Measurements from ENCODE around the gene BABAM2.
"Not testable (repeated sequence)": the region's sequence is repeated elsewhere in the genome, so short reads cannot be mapped to it uniquely, and the experiment has no call there.

Gene BABAM2

DNA sequence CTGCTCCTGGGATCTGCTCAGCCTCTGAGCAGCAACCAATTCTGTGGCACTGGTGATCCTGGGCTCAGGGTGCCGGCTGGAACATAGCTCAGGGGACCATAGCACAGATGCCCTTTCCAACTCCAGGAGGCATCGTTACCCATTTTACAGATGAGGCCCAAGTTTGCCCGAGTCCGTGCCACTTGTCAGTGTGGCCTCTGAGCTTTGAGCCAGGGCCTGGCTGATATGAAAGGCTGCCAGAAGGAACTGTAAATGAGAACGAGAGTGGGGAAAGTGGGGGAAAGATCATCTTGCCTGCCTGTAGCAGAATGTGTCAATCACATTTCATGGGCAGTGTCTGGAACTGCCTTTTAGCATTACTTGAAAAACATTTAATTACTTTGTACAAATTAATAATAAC is 478.8 kb downstream of the BABAM2 start:
- peaks cover 2% of the 10 kb centered on the region for H3K4me1 Mint-ChIP-seq
- H3K9me3 Mint-ChIP-seq = peaks cover 1% of the 10 kb centered on the region
- H3K27me3 Mint-ChIP-seq = peaks cover 14% of the 10 kb centered on the region
- no peak for DNase-seq (ENCODE audit: low spot score in 2 of 2)
- no peak for ATAC-seq (ENCODE audit: low read depth)
- no peaks in the 10 kb centered on the region for H3K36me3 Mint-ChIP-seq
- H3K4me3 Mint-ChIP-seq = no peak overlapping the region
- H3K27ac Mint-ChIP-seq = no peak overlapping the region

DNA sequence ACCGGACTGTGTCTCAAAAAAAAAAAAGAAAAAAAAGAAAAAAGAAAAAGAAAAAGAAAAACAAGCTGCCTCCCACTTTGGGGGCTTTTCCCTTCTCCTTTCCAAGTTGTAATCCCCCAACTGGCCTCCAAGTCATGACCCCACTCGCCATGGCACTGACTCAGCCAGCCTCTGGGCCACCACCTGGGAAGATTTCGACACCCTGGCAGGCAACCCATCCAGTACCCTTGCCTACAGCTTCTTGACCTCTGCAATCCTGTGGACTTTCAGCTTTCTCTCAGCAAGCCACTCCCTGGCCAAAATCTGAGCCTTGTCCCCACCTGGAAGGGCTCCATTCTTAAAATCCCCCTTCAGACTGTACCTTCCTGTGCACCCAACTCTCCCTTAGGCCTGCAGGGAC is 479.8 kb downstream of the BABAM2 start:
- H3K27ac Mint-ChIP-seq = no peak overlapping the region
- H3K9me3 Mint-ChIP-seq = peaks cover 1% of the 10 kb centered on the region
- H3K36me3 Mint-ChIP-seq = no peaks in the 10 kb centered on the region
- H3K4me3 Mint-ChIP-seq = no peak overlapping the region
- peaks cover 12% of the 10 kb centered on the region for H3K27me3 Mint-ChIP-seq
- H3K4me1 Mint-ChIP-seq = peaks cover 2% of the 10 kb centered on the region
- ATAC-seq (ENCODE audit: low read depth) = no peak
- DNase-seq (ENCODE audit: low spot score in 2 of 2) = no peak

DNA sequence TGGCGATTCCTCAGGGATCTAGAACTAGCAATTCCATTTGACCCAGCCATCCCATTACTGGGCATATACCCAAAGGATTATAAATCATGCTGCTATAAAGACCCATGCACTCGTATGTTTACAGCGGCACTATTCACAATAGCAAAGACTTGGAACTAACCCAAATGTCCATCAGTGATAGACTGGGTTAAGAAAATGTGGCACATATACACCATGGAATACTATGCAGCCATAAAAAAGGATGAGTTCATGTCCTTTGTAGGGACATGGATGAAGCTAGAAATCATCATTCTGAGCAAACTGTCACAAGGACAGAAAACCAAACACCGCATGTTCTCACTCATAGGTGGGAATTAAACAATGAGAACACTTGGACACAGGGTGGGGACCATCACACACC is 481.2 kb downstream of the BABAM2 start:
- H3K4me3 Mint-ChIP-seq; ATAC-seq (ENCODE audit: low read depth); H3K36me3 Mint-ChIP-seq; H3K9me3 Mint-ChIP-seq; DNase-seq (ENCODE audit: low spot score in 2 of 2); H3K4me1 Mint-ChIP-seq; H3K27ac Mint-ChIP-seq: not testable (repeated sequence)
- peaks cover 11% of the 10 kb centered on the region for H3K27me3 Mint-ChIP-seq

DNA sequence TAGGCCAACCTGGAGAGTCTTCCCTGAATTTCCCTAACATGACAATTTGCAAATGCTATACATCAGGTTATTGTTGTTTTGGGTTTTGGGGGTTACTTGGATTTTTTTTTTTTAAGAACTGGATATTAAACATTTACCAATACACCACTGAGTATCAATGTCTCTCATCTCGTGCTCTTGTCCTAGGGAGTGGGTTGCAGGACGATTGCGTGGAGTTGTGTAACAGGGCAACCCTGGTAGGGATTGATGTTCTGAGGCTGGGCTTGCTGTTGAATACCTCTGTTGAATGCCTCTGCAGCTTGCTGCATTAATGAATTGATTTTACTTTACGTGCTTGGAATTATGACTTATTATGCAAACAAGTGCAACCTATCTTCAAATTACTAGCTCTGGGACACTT is 483.3 kb downstream of the BABAM2 start:
- DNase-seq (ENCODE audit: low spot score in 2 of 2) = no peak
- H3K9me3 Mint-ChIP-seq = peaks cover 1% of the 10 kb centered on the region
- peaks cover under 1% of the 10 kb centered on the region for H3K4me1 Mint-ChIP-seq
- ATAC-seq (ENCODE audit: low read depth) = no peak
- no peaks in the 10 kb centered on the region for H3K36me3 Mint-ChIP-seq
- no peak overlapping the region for H3K4me3 Mint-ChIP-seq
- H3K27me3 Mint-ChIP-seq = peaks cover 9% of the 10 kb centered on the region
- no peak overlapping the region for H3K27ac Mint-ChIP-seq

DNA sequence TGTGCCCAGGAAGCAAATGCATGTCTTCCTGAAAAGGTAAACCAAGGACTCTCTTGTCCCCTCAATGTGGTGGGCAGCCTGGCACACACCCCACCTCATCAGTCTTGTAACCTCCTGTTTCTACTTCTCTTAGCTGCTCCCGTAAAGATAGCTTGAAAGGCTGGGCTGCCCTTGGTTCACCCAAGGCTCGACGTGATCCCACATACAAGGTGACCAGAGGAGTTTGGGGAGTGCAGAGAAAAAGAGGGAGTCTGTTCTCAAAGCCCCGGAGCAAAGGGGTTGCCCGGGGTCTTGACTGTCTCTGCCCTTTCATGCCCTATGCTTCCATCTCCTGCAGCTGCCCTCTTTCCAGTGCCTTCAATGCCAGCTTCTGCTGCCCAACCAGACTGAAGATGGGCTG is 483.8 kb downstream of the BABAM2 start:
- Mint-ChIP-seq H3K4me3 (no peak overlapping the region), H3K4me1 (peaks cover 5% of the 10 kb centered on the region), H3K27ac (no peak overlapping the region), H3K36me3 (no peaks in the 10 kb centered on the region), H3K9me3 (peaks cover 1% of the 10 kb centered on the region), H3K27me3 (peaks cover 6% of the 10 kb centered on the region)
- DNase-seq (ENCODE audit: low spot score in 2 of 2) (no peak), ATAC-seq (ENCODE audit: low read depth) (no peak)

DNA sequence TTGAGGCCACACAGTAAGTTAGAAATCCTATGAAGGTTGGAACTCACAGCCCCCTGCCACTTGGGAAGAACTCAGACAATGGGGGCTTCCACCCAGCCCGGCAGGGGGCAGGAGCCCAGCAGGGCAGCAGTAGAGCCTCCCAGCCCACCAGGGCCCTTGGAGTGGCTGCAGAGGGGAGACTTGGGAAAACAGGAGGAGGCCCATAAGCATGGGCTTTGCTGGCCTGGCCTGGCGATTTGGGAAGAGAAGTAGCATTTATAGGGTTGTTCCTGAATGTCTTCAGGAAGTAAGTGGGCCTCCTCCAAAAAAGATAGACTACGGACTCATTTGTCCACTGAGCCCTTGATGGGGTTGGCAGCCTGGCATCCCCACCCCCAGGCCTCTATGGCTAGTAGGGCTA is 484.7 kb downstream of the BABAM2 start:
- peaks cover 6% of the 10 kb centered on the region for H3K4me1 Mint-ChIP-seq
- H3K27ac Mint-ChIP-seq = no peak overlapping the region
- no peaks in the 10 kb centered on the region for H3K36me3 Mint-ChIP-seq
- peaks cover 1% of the 10 kb centered on the region for H3K9me3 Mint-ChIP-seq
- peaks cover 5% of the 10 kb centered on the region for H3K27me3 Mint-ChIP-seq
- ATAC-seq (ENCODE audit: low read depth) (no peak), DNase-seq (ENCODE audit: low spot score in 2 of 2) (no peak)
- H3K4me3 Mint-ChIP-seq = no peak overlapping the region

DNA sequence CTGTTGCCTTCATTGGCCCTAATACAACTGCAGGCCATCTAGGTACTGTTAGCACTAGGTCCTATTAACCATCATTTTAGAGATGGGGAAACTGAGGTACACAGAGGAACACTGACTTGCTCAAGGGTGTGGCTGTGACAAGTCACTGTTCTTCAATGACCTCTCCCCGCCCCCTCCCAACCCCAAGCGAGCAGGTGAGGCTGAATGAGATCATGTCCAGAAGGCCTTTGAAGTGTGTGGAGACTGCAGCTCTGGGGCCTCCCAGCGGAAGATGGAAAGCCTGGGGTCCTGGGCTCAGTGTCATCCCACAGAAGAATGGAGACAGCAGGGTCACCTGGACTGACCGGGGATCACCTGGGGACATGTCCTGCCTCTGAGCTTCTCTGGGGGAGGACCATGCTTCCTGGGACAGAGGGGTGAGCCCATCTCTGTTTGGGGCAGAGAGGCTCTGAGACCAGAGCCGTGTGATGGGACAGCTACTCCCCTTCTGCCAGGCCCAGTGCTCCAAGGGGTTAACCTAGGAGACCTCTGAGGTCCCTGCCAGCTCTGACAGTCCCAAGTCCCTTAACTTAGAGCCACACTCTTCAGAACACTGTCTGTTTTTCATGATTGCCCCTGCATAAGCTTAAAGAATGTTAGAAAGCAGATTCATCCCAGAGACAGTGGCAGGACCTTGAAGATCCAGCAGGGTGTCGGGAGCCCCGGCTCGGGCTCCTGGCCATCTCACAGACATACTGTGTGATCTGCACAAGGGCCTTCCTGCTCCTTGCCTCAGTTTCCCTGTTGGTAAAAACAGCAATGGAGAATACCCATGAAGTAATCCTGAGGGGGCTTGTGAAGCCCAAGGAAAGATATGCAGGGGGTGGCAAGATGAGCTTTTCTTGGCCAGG is 485.5 kb downstream of the BABAM2 start:
- Mint-ChIP-seq H3K27me3 (peaks cover 3% of the 10 kb centered on the region), H3K9me3 (peaks cover 1% of the 10 kb centered on the region), H3K27ac (no peak overlapping the region), H3K36me3 (no peaks in the 10 kb centered on the region), H3K4me3 (no peak overlapping the region), H3K4me1 (peaks cover 6% of the 10 kb centered on the region)
- ATAC-seq (ENCODE audit: low read depth) = no peak
- no peak for DNase-seq (ENCODE audit: low spot score in 2 of 2)

DNA sequence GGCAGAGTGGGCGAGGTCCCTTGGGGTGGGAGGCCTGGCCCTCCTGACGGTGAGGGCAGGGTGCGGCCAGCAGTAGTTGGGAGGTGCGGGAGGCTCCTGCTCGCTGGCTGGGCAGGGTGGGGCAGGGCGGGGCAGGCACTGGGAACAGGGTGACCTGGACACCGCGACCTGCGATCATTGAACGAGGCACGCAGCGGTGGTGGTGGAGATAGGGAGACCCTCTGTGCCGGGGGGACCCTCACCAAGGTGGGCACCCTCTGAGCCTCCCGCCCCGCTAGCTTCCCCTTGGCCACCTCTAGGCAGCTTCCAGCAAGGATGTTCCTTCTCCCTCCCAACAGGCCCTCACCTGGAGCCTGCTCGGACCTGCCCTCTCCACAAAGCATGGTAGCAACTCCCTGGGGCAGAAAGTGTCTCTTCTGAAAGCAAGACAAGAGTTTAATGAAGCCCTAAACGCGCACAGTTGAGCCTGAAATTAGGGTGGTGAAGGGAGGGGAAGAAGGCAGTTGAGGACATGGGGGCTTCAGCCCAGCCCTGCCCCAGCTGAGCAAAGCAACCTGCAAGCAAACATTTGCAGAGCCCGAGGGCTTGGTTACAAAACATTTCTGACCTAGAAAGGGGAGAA is 486.8 kb downstream of the BABAM2 start:
- H3K4me3 Mint-ChIP-seq = no peak overlapping the region
- DNase-seq (ENCODE audit: low spot score in 2 of 2) = no peak
- H3K9me3 Mint-ChIP-seq = peaks cover 1% of the 10 kb centered on the region
- H3K36me3 Mint-ChIP-seq = no peaks in the 10 kb centered on the region
- no peak overlapping the region for H3K27ac Mint-ChIP-seq
- H3K4me1 Mint-ChIP-seq = peaks cover 6% of the 10 kb centered on the region
- no peak for ATAC-seq (ENCODE audit: low read depth)
- peaks cover 3% of the 10 kb centered on the region for H3K27me3 Mint-ChIP-seq

DNA sequence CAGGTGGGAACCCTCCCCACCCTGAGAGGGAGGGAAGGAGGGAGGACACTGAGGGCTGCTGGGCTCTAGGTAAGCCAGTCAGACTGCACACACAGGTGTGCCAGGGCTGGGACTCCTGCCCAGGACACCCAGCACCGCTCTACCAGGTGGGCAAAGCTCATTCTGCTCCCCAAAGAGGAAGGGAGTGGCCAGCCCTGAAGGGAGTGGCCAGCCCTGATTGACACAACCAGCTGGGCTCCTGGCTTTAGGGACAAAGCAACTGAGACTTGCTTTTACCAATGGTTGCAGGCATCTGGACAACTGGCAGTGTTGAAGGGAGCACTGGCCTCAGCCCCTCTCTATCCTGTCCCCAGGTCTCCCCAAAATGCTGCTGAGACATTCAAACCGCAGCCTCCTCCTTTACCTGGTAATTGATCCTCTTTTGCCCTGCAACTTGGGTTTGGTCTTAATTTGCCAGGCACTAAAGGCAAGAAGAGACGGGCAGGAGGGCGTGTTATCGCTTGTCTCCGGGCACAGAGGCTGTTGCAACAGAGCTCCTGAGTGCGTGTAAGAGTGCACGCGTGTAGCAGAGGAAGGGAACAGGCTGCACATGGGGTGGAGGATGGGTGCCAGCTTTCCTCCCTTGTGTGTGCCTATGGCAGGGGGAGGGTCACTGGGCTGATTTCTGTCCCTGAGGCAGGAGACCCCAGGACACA is 487.6 kb downstream of the BABAM2 start:
- H3K27me3 Mint-ChIP-seq = peaks cover under 1% of the 10 kb centered on the region
- H3K27ac Mint-ChIP-seq = no peak overlapping the region
- H3K9me3 Mint-ChIP-seq = no peaks in the 10 kb centered on the region
- no peak for ATAC-seq (ENCODE audit: low read depth)
- peaks cover 6% of the 10 kb centered on the region for H3K4me1 Mint-ChIP-seq
- no peaks in the 10 kb centered on the region for H3K36me3 Mint-ChIP-seq
- no peak for DNase-seq (ENCODE audit: low spot score in 2 of 2)
- no peak overlapping the region for H3K4me3 Mint-ChIP-seq

DNA sequence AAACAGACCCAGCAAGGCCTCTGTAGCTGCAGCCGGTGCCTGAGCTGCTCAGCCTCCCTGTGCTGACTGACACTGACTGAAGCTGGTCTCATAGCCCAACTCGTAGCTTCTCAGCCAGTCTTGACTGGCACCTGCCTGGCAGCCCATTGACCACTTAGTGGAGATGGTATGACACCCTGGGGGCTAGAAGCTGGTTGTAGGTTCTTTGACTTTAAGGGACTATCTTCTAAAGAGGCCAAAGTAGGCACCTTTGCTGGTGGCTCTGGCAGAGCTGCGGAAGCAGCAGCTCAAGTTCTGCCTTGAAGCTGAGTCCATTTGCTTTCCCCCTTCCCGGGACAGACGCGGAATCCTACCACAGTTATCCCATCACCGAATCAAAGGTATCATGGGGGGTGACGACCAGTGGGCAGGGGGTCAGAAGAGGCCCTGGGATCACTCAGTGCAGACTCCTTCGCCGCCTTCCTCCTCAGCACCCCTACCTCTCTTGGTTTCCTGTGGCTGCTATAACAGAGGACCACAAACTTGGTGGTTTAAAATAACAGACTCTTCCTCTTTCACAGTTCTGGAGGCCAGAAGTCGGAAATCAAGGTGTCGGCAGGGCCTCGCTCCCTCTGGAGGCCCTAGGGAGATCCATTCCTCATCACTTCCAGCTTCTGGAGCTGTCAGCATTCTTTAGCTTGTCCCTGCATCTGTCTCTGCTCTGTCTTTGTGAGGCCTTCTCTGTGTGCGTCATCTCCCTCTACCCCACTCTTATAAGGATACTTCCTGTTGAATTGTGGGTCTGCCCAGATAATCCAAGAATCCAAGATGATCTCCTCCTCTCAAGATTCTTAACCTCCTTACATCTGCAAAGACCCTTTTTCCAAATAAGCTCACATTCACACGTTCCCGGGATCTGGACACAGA is 488.4 kb downstream of the BABAM2 start:
- DNase-seq (ENCODE audit: low spot score in 2 of 2) (no peak), ATAC-seq (ENCODE audit: low read depth) (peak; percentile 49)
- Mint-ChIP-seq H3K36me3 (no peaks in the 10 kb centered on the region), H3K4me1 (peaks cover 6% of the 10 kb centered on the region), H3K9me3 (no peaks in the 10 kb centered on the region), H3K27ac (no peak overlapping the region), H3K27me3 (peaks cover 2% of the 10 kb centered on the region), H3K4me3 (no peak overlapping the region)

DNA sequence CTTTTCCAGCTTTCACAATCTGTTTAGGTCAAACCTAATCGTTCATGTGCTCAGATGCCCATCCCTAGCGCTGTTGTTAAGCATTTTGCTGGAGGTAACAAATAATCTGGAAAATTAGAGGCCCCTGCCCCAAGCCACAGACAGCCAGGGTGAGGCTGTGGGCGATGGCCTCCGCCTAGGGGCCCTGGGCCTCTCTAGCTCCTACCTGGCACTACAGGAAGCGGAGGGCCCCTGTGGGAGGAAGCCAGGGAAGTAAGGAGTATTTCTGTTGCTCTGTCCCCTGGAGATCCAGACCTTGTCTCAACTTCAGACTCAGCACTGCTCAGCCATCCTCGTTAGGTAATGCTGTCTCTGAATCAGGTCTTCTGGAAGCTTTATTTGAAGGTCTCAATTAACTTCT is 489.7 kb downstream of the BABAM2 start:
- Mint-ChIP-seq H3K4me1 (peaks cover 6% of the 10 kb centered on the region), H3K4me3 (no peak overlapping the region), H3K27ac (no peak overlapping the region)

DNA sequence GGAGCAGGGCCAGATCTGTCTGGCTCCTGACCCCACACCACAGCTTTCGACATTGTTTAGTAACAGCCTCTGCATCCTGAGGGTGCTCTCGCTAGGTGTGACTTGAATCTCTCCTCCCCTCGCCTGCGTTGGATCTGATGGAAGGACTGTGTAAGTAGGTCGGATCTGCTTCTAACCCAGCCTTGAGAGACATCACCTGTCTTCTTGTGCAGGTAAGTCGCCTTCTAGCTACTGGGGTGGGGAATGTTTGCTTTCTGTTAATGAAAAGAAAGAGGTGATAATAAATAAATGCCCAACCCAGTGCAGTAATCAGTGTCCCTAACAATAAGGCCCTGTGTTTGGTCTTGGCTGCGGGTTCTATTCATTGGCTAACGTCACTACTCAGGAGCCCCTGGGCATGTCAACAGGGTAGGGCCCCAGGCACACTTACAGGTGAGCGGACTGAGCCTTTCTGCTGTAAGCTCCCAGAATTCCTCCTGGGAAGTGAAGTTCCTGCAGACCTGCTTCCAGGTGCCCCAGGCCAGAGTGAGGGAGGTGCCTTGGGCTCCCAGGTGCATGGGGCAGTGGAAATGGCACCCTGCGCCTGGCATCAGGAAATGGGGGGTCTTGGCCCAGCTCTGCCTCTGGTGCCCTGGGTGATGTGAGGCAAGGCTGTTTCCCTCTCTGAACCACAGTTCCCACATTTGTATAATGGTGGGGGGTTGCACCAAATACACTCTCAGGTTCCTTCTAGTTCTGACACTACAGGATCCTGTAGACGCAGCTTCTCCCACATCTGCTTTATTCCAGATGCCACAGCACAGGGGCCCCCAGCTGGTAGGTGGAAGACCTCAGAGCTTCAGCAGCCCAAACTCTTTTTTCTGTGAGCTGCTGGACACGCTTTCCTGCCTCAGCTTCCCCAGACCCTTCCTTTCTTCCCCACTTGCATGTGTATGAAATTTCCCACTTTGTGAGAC is 491.0 kb downstream of the BABAM2 start:
- no peak for DNase-seq (ENCODE audit: low spot score in 2 of 2)
- Mint-ChIP-seq H3K4me3 (no peak overlapping the region), H3K27ac (no peak overlapping the region), H3K9me3 (no peaks in the 10 kb centered on the region), H3K4me1 (peaks cover 6% of the 10 kb centered on the region), H3K36me3 (no peaks in the 10 kb centered on the region), H3K27me3 (peaks cover 5% of the 10 kb centered on the region)
- no peak for ATAC-seq (ENCODE audit: low read depth)

More for the DNA sequence above, 489.7 kb downstream of the BABAM2 start:
- ATAC-seq (ENCODE audit: low read depth) (no peak), DNase-seq (ENCODE audit: low spot score in 2 of 2) (no peak)
- H3K9me3 Mint-ChIP-seq = no peaks in the 10 kb centered on the region
- H3K27me3 Mint-ChIP-seq = peaks cover 4% of the 10 kb centered on the region
- no peaks in the 10 kb centered on the region for H3K36me3 Mint-ChIP-seq

DNA sequence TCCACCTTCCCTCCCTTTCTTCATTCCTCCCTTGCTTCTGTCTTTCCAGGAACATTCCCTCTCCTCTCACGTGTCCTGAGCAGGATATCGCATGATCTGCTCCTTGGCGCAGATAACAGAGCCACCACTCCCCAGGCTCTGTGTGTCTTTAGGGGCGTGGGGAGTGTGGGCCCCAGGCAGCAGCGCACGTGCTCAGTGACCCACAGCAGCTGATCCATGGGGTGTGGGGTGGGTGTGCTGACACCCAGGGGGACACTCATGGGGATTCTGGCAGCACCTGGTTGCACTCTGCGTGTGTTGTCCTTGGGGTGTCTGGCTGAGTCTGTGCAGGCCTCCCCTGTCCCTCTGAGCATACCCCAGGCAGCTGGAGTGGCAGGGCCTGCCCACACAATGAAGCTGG is 492.2 kb downstream of the BABAM2 start:
- Mint-ChIP-seq H3K9me3 (no peaks in the 10 kb centered on the region), H3K36me3 (no peaks in the 10 kb centered on the region), H3K4me3 (no peak overlapping the region), H3K27ac (no peak overlapping the region), H3K27me3 (peaks cover 5% of the 10 kb centered on the region), H3K4me1 (peaks cover 6% of the 10 kb centered on the region)
- DNase-seq (ENCODE audit: low spot score in 2 of 2) (no peak), ATAC-seq (ENCODE audit: low read depth) (no peak)

All from memory B cell (primary cell).